Pancreas (tissue), 10 donors: ENCODE data around the gene PHKA1. TPM values are rescaled to one million over a fixed set of nuclear protein-coding genes. Genes with fewer than 3 reads are reported as not detected.

Source experiments
- ATAC-seq, 4 donors: fragments of 200-7000 bp; cut with Tn5 transposase; one replicate each; pipeline versions ENCODE4 v1.8.0 to v1.9.1; 2020; ENCODE audit warnings: mild to moderate bottlenecking in 4 of 4, moderate library complexity in 4 of 4
- DNase-seq, 6 donors: peaks; one replicate each; pipeline ENCODE4 v3.0.0-alpha.2; 2020
- FAIRE-seq: peaks from 2 replicates; lab custom pipeline; 2012; peaks lifted over from hg19 to GRCh38; lab: Jason Lieb, UNC
- H3K27ac ChIP-seq, 4 donors: fragments of 200-600 bp; sonication (generic); 1 replicate in 3 of 4; 2 replicates in 1 of 4; pipeline versions ENCODE4 v1.5.0 to v1.8.0; 2020
- H3K27me3 ChIP-seq, 4 donors: fragments of 200-600 bp; one replicate each; pipeline ENCODE4 v1.8.0; 2021
- H3K36me3 ChIP-seq, 3 donors: fragments of 200-600 bp; sonication (generic) in 1 of 3; one replicate each; pipeline versions ENCODE4 v1.5.0 to v1.8.0; 2020 to 2021
- H3K4me1 ChIP-seq, 3 donors: fragments of 200-600 bp; one replicate each; pipeline ENCODE4 v1.8.0; 2021
- H3K4me3 ChIP-seq, 4 donors: fragments of 200-600 bp; sonication (generic) in 2 of 4; one replicate each; pipeline versions ENCODE4 v1.5.0 to v1.8.0; 2020 to 2021
- H3K9me3 ChIP-seq, 4 donors: fragments of 200-600 bp; one replicate each; pipeline ENCODE4 v1.8.0; 2021
- WGBS, 2 donors: extraction: QIAGEN DNeasy Blood & Tissue Kit; methylation state at CpG; one replicate each; pipeline ENCODE4 v1.1.7; 2013; 5-methylcytosine and 5-hydroxymethylcytosine counted together
- intact Hi-C, 3 donors: fragments of 100-400 bp; cut with DNase I; formaldehyde crosslinking; loops; one replicate each; pipeline versions ENCODE4 v1.11.1 to v1.14.2; 2022
- polyA plus RNA-seq, 2 donors: library from polyadenylated mRNA; stranded (reverse); fragments of 200-250 nt; gene quantifications; one replicate each; pipeline ENCODE4 v1.2.3, GENCODE V29; 2013
- total RNA-seq, 6 donors: library from RNA; stranded (reverse); fragmentation: NEBNext Ultra II Directional in 4 of 6; extraction: Animal tissue kit (Norgen Biotek cat#: 25700) in 4 of 6; gene quantifications; one replicate each; pipeline versions ENCODE4 v1.2.1 to v1.2.4, GENCODE V29; 2021 to 2023
- TF ChIP-seq, protein P1 (sequence below), 4 donors: fragments of 200-600 bp; sonication (generic) in 3 of 4; IDR thresholded peaks; one replicate each; pipeline versions ENCODE4 v1.5.0 to v1.8.0; 2021; ENCODE audit warnings: antibody characterized with exemption in 4 of 4
- donor health status: healthy with polysubstance abuse.
- donor health status: DM: no; HTN: no; CAD: no; lungs with moderate emphysema.
- donor health status: DM: no; HTN: no; CAD: no.
- donor health status: control.
- donor health status: control.
- donor health status: Bipolar disorder and iron deficiency.
- donor health status: DM: yes; HTN: yes; CAD: no.
- donor health status: DM: no; HTN: no; CAD: no.
- donor health status: DM: no; HTN: no; CAD: no.
- donor health status: DM: yes; HTN: yes; CAD: no.

Gene PHKA1
- total and polyA plus RNA-seq, 8 donors, result 3.5 to 7.4 (median 5.0) TPM

- ATAC-seq, result no peak
- H3K9me3 ChIP-seq, result no peaks in the 10 kb centered on the region
- DNase-seq, result no peak
- no peak overlapping the region for H3K4me3 ChIP-seq
- no peak overlapping the region for H3K27ac ChIP-seq
- H3K27me3 ChIP-seq, result peaks cover 0 to 9% (median 0%) of the 10 kb centered on the region in 4 donors
- no peak for FAIRE-seq
- TF ChIP-seq, protein P1, sequence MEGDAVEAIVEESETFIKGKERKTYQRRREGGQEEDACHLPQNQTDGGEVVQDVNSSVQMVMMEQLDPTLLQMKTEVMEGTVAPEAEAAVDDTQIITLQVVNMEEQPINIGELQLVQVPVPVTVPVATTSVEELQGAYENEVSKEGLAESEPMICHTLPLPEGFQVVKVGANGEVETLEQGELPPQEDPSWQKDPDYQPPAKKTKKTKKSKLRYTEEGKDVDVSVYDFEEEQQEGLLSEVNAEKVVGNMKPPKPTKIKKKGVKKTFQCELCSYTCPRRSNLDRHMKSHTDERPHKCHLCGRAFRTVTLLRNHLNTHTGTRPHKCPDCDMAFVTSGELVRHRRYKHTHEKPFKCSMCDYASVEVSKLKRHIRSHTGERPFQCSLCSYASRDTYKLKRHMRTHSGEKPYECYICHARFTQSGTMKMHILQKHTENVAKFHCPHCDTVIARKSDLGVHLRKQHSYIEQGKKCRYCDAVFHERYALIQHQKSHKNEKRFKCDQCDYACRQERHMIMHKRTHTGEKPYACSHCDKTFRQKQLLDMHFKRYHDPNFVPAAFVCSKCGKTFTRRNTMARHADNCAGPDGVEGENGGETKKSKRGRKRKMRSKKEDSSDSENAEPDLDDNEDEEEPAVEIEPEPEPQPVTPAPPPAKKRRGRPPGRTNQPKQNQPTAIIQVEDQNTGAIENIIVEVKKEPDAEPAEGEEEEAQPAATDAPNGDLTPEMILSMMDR (IDR thresholded peaks at IDR 0.05), result no peak
- no peaks in the 10 kb centered on the region for H3K4me1 ChIP-seq
- no peaks in the 10 kb centered on the region for H3K36me3 ChIP-seq
- intact Hi-C loops, result no loop called here
Measured at GRCh38 chrX:72666451-72666850, 47.7 kb downstream of the PHKA1 start.

DNA sequence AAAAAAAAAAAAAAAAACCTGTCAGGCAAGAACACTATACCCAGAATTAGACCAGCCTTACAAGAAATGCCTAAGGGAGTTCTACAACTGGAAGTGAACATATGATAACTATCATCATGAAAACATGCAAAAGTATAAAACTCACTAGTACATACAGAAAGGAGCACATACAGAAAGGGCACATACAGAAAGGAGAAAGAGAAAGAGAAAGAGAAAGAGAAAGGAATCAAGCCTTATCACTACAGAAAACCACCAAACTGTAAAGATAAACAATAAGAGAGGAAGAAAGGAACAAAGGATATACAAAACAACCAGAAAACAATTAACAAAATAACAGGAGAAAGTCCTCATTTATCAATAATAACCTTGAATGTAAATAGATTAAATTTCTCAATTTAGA, 50.4 kb downstream of the PHKA1 start:
- ATAC-seq, result no peak
- H3K4me1 ChIP-seq, result no peaks in the 10 kb centered on the region
- no peak for FAIRE-seq

DNA sequence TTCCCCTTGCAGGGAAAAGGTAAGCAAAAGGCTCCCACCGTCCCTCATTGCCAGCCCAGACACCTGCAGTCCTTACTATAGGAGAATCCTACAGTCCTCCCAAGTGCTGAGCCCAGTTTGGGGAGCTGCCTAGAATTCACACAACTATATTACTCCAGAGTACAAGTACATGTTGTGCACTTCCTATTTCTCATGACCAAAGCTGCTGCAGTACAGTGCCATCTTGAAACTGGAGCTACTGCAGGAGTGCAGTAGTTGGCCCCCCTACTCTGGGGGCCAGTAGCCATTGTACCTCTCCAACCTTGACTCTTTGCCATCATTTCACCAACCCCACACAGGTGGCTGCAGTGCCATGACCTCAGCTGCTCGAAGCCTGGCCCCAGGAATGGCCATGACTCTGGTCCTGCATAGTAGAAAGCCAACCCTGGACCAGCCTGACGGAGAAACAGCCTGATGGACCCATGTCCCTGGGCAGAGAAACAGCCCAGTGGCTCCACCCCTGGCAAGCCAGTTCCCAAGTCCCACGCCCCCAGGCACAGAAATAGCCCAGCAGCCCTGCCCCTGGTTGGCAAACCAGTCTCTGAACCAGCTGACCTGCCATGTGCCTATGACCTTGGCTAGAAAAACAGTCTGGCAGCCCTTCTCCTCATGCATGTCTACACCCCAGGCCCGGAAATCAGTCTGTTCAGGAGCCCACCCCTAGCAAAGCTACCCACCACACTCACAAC, 51.9 kb downstream of the PHKA1 start:
- Histone ChIP-seq H3K27ac (no peak overlapping the region), H3K27me3 (peaks cover 0 to 9% (median 0%) of the 10 kb centered on the region in 4 donors), H3K4me1 (no peaks in the 10 kb centered on the region), H3K4me3 (no peak overlapping the region), H3K9me3 (no peaks in the 10 kb centered on the region), H3K36me3 (no peaks in the 10 kb centered on the region)
- 52 to 94% methylated on average over 5 of the region's 5 CpGs for WGBS, 2 donors
- intact Hi-C loops, result no loop called here
- ATAC-seq, result no peak
- DNase-seq, result peak in 2 of 6 donors; percentile 8 to 28
- TF ChIP-seq, protein P1 (IDR thresholded peaks at IDR 0.05), result no peak
- FAIRE-seq, result no peak

More for the DNA sequence above, 50.4 kb downstream of the PHKA1 start:
- TF ChIP-seq, protein P1 (IDR thresholded peaks at IDR 0.05), result no peak
- Histone ChIP-seq H3K36me3 (no peaks in the 10 kb centered on the region), H3K9me3 (no peaks in the 10 kb centered on the region), H3K27me3 (peaks cover 0 to 9% (median 0%) of the 10 kb centered on the region in 4 donors), H3K27ac (no peak overlapping the region), H3K4me3 (no peak overlapping the region)
- intact Hi-C loops, result no loop called here
- DNase-seq, result no peak

DNA sequence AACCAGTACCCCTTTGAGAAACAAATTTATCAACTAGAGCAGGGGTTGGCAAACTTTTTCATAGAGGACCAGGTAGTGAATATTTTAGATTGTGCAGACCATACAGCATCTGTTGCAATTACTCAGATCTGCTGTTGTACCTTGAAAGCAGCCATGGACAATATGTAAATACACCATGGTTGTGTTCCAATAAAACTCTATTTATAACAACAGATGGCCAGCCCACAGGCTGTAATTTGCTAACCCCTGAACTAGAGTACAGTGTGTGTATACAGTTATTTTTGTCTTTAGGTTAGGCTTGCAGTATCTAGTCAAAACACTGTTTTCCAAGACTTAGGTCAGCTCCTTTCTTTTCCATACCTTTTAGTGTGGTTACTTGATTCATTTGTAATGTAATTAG, 54.4 kb downstream of the PHKA1 start:
- no peak overlapping the region for H3K4me3 ChIP-seq

DNA sequence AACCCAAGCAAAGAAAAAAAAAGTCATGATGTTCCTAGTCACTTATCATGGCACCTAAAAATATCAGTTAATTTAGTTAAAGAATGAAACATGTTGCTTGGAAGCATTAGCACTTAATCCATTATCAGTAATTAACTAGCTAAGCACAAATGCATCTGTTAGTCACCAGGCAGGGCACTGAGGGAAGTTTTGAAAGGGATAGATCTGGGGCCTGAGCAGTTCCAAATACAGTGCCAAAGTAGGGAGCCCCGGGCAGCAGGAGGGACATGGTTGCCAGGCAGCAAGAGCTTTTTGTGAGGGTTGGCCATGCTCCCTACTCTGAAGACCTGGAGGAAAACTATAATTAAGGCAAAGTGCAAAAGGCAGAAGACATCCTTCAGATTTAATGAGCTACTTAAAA, 62.0 kb downstream of the PHKA1 start:
- H3K4me3 ChIP-seq, result no peak overlapping the region
- FAIRE-seq, result no peak
- ATAC-seq, result no peak
- H3K9me3 ChIP-seq, result no peaks in the 10 kb centered on the region
- intact Hi-C loops, result no loop called here
- TF ChIP-seq, protein P1 (IDR thresholded peaks at IDR 0.05), result no peak
- DNase-seq, result no peak
- 53 to 76% methylated on average over 1 of the region's 1 CpG for WGBS, 2 donors
- no peaks in the 10 kb centered on the region for H3K27me3 ChIP-seq
- no peaks in the 10 kb centered on the region for H3K36me3 ChIP-seq
- no peaks in the 10 kb centered on the region for H3K4me1 ChIP-seq
- no peak overlapping the region for H3K27ac ChIP-seq

More for the DNA sequence above, 54.4 kb downstream of the PHKA1 start:
- H3K27ac ChIP-seq, result no peak overlapping the region
- no peaks in the 10 kb centered on the region for H3K4me1 ChIP-seq
- no peak for DNase-seq
- TF ChIP-seq, protein P1 (IDR thresholded peaks at IDR 0.05), result no peak
- peaks cover 0 to 9% (median 0%) of the 10 kb centered on the region in 4 donors for H3K27me3 ChIP-seq
- H3K36me3 ChIP-seq, result no peaks in the 10 kb centered on the region
- intact Hi-C loops, result no loop called here
- H3K9me3 ChIP-seq, result no peaks in the 10 kb centered on the region
- no peak for ATAC-seq
- no peak for FAIRE-seq
